HG03442 (cell line): ENCODE measurements around the gene UGT2B7.
"Not testable (repeated sequence)": the region's sequence is repeated elsewhere in the genome, so short reads cannot be mapped to it uniquely, and the experiment has no call there.

Experiments used
- ATAC-seq: cut with Tn5 transposase; IDR thresholded peaks from one replicate; pipeline ENCODE4 v1.9.1; 2021; ENCODE audit warnings: mild to moderate bottlenecking, moderate library complexity; ENCODE audit not compliant: unreplicated experiment

UGT2B7 gene

GRCh38 chr4:69096111-69096656 is at the start of gene UGT2B7:
TSS of gene UGT2B7 (plus strand) at chr4:69096474. CDS start at chr4:69096521, 47 bp downstream.
- no peak for ATAC-seq

- ATAC-seq = no peak
Measured at GRCh38 chr4:69049860-69050259, 46.4 kb upstream of the UGT2B7 start.

GRCh38 chr4:69050853-69051575 is 45.3 kb upstream of the UGT2B7 start:
- ATAC-seq = not testable (repeated sequence)

GRCh38 chr4:69051576-69051943 is 44.7 kb upstream of the UGT2B7 start:
- no peak for ATAC-seq

- not testable (repeated sequence) for ATAC-seq
Measured at GRCh38 chr4:69053309-69053885, 42.9 kb upstream of the UGT2B7 start.

GRCh38 chr4:69054033-69054432 is 42.2 kb upstream of the UGT2B7 start:
- ATAC-seq = not testable (repeated sequence)

- peak; percentile 63 for ATAC-seq
Measured at GRCh38 chr4:69054578-69055200, 41.6 kb upstream of the UGT2B7 start.

- ATAC-seq = no peak
Measured at GRCh38 chr4:69056150-69056549, 40.1 kb upstream of the UGT2B7 start.

GRCh38 chr4:69056921-69057550 is 39.2 kb upstream of the UGT2B7 start:
- no peak for ATAC-seq

- ATAC-seq = peak; percentile 74
Measured at GRCh38 chr4:69057620-69058409, 38.5 kb upstream of the UGT2B7 start.

- ATAC-seq = no peak
Measured at GRCh38 chr4:69058410-69059059, 37.7 kb upstream of the UGT2B7 start.

GRCh38 chr4:69060651-69061308 is 35.5 kb upstream of the UGT2B7 start:
- no peak for ATAC-seq

- no peak for ATAC-seq
Measured at GRCh38 chr4:69064391-69064790, 31.9 kb upstream of the UGT2B7 start.

- ATAC-seq = no peak
Measured at GRCh38 chr4:69066945-69067344, 29.3 kb upstream of the UGT2B7 start.

GRCh38 chr4:69069085-69069484 is 27.2 kb upstream of the UGT2B7 start:
- no peak for ATAC-seq

GRCh38 chr4:69070590-69070989 is 25.7 kb upstream of the UGT2B7 start:
- ATAC-seq = no peak

- no peak for ATAC-seq
Measured at GRCh38 chr4:69071286-69071685, 25.0 kb upstream of the UGT2B7 start.

GRCh38 chr4:69073375-69073774 is 22.9 kb upstream of the UGT2B7 start:
- no peak for ATAC-seq

GRCh38 chr4:69075061-69075792 is 21.0 kb upstream of the UGT2B7 start:
- no peak for ATAC-seq
